WTC11 (cell line): ENCODE results near the gene PGLYRP3. TPM values are rescaled to one million over a fixed set of nuclear protein-coding genes. Genes with fewer than 3 reads are reported as not detected.

Source experiments
- ATAC-seq: fragments of 200-7000 bp; cut with Tn5 transposase; 2 replicates; pipeline ENCODE4 v1.10.0; 2021; ENCODE audit warnings: mild to moderate bottlenecking, moderate library complexity
- CTCF ChIA-PET: fragments of 300-600 bp; sonication (Branson Sonifier 250); formaldehyde crosslinking; loops from one replicate; lab custom pipeline; 2021; ENCODE audit warnings: antibody characterized with exemption; lab: Charles Lee
- POLR2A ChIA-PET: fragments of 350-600 bp; sonication (Branson Sonifier 250); formaldehyde crosslinking; loops from one replicate; lab custom pipeline; 2021; ENCODE audit warnings: antibody characterized with exemption; lab: Charles Lee
- DNase-seq: peaks from one replicate; pipeline ENCODE4 v3.0.0; 2021; ENCODE audit warnings: low spot score
- H3K27ac Mint-ChIP-seq: 2 replicates; pipeline ENCODE4 v1.8.0; 2021; ENCODE audit warnings: mixed read lengths
- H3K27me3 Mint-ChIP-seq: 2 replicates; pipeline ENCODE4 v1.8.0; 2021; ENCODE audit warnings: low read depth, mild to moderate bottlenecking, moderate library complexity, mixed read lengths
- H3K36me3 Mint-ChIP-seq: 2 replicates; pipeline ENCODE4 v1.8.0; 2021; ENCODE audit warnings: mixed read lengths
- H3K4me1 Mint-ChIP-seq: 2 replicates; pipeline ENCODE4 v1.8.0; 2022; ENCODE audit warnings: mixed read lengths
- H3K4me3 Mint-ChIP-seq: 2 replicates; pipeline ENCODE4 v1.8.0; 2021; ENCODE audit warnings: mild to moderate bottlenecking, moderate library complexity, mixed read lengths
- H3K9me3 Mint-ChIP-seq: 2 replicates; pipeline ENCODE4 v1.8.0; 2021; ENCODE audit warnings: mixed read lengths
- ARID4B ChIP-seq: sonication (generic); formaldehyde crosslinking; IDR thresholded peaks from 2 replicates; pipeline ENCODE4 v1.8.0; 2023; ENCODE audit warnings: missing genetic modification reagents, mild to moderate bottlenecking, borderline replicate concordance
- CREM ChIP-seq: sonication (generic); formaldehyde crosslinking; IDR thresholded peaks from 2 replicates; pipeline ENCODE4 v1.8.1; 2022; ENCODE audit warnings: mild to moderate bottlenecking, missing genetic modification reagents, moderate library complexity
- E2F1 ChIP-seq: sonication (generic); formaldehyde crosslinking; IDR thresholded peaks from 2 replicates; pipeline ENCODE4 v1.8.0; 2022; ENCODE audit warnings: mild to moderate bottlenecking, missing genetic modification reagents
- E2F5 ChIP-seq: sonication (generic); formaldehyde crosslinking; IDR thresholded peaks from 2 replicates; pipeline ENCODE4 v1.8.1; 2022; ENCODE audit warnings: mild to moderate bottlenecking, moderate library complexity, missing genetic modification reagents
- ESRRA ChIP-seq: sonication (generic); formaldehyde crosslinking; IDR thresholded peaks from 2 replicates; pipeline ENCODE4 v1.8.1; 2022; ENCODE audit warnings: mild to moderate bottlenecking, missing genetic modification reagents, borderline replicate concordance
- FOXJ3 ChIP-seq: sonication (generic); formaldehyde crosslinking; IDR thresholded peaks from 2 replicates; pipeline ENCODE4 v1.9.0; 2021; ENCODE audit warnings: missing genetic modification reagents, mild to moderate bottlenecking, borderline replicate concordance
- GTF2I ChIP-seq: fragments of 250-450 bp; sonication (Bioruptor Pico); conservative IDR thresholded peaks from 2 replicates; pipeline ENCODE4 v1.4.0; 2021; ENCODE audit warnings: mild to moderate bottlenecking
- IRF2 ChIP-seq: sonication (generic); formaldehyde crosslinking; IDR thresholded peaks from 2 replicates; pipeline ENCODE4 v1.8.0; 2022; ENCODE audit warnings: low read depth, missing genetic modification reagents, borderline replicate concordance
- NFATC4 ChIP-seq: fragments of 250-450 bp; sonication (Bioruptor Pico); IDR thresholded peaks from 2 replicates; pipeline ENCODE4 v1.9.0; 2021; ENCODE audit warnings: mild to moderate bottlenecking
- OVOL2 ChIP-seq: fragments of 250-450 bp; sonication (Bioruptor Pico); IDR thresholded peaks from 2 replicates; pipeline ENCODE4 v1.9.0; 2021; ENCODE audit warnings: mild to moderate bottlenecking, borderline replicate concordance
- PREB ChIP-seq: sonication (generic); formaldehyde crosslinking; IDR thresholded peaks from 2 replicates; pipeline ENCODE4 v1.8.1; 2022; ENCODE audit warnings: mild to moderate bottlenecking, missing genetic modification reagents, moderate library complexity, borderline replicate concordance
- RORB ChIP-seq: fragments of 250-450 bp; sonication (Bioruptor Pico); IDR thresholded peaks from 2 replicates; pipeline ENCODE4 v1.9.0; 2021; ENCODE audit warnings: mild to moderate bottlenecking
- TCF7 ChIP-seq: sonication (generic); formaldehyde crosslinking; IDR thresholded peaks from 2 replicates; pipeline ENCODE4 v1.8.0; 2022; ENCODE audit warnings: mild to moderate bottlenecking, low read depth, missing genetic modification reagents, moderate library complexity
- TEAD4 ChIP-seq: sonication (generic); formaldehyde crosslinking; IDR thresholded peaks from 2 replicates; pipeline ENCODE4 v1.8.0; 2022; ENCODE audit warnings: mild to moderate bottlenecking, missing genetic modification reagents
- USF2 ChIP-seq: sonication (generic); formaldehyde crosslinking; IDR thresholded peaks from 2 replicates; pipeline ENCODE4 v1.8.1; 2023; ENCODE audit warnings: mild to moderate bottlenecking, missing genetic modification reagents, moderate library complexity
- ZBTB21 ChIP-seq: sonication (generic); formaldehyde crosslinking; IDR thresholded peaks from 2 replicates; pipeline ENCODE4 v1.8.1; 2023; ENCODE audit warnings: mild to moderate bottlenecking, missing genetic modification reagents, borderline replicate concordance
- ZNF219 ChIP-seq: sonication (generic); formaldehyde crosslinking; IDR thresholded peaks from 2 replicates; pipeline ENCODE4 v1.8.0; 2023; ENCODE audit warnings: missing genetic modification reagents, mild to moderate bottlenecking, borderline replicate concordance
- ZNF263 ChIP-seq: sonication (generic); formaldehyde crosslinking; IDR thresholded peaks from 2 replicates; pipeline ENCODE4 v1.8.1; 2022; ENCODE audit warnings: low read depth, mild to moderate bottlenecking, moderate library complexity, missing genetic modification reagents
- ZNF512 ChIP-seq: sonication (generic); formaldehyde crosslinking; IDR thresholded peaks from 2 replicates; pipeline ENCODE4 v1.8.1; 2022; ENCODE audit warnings: missing genetic modification reagents, borderline replicate concordance
- ZSCAN18 ChIP-seq: fragments of 250-450 bp; sonication (Bioruptor Pico); IDR thresholded peaks from 2 replicates; pipeline ENCODE4 v2.1.2; 2022; ENCODE audit warnings: mild to moderate bottlenecking, moderate library complexity
- total RNA-seq: library from RNA; stranded (reverse); gene quantifications from 3 replicates; pipeline ENCODE4 v1.2.3, GENCODE V29; 2021

Gene PGLYRP3
- total RNA-seq, 1 experiment from 2014 or later = not detected

GRCh38 chr1:153253076-153253475 lies 59.7 kb downstream of the PGLYRP3 start (continued):
- TF ChIP-seq ZSCAN18 (CRISPR knock-in tag) = no peak
- no peak for TF ChIP-seq OVOL2 (CRISPR knock-in tag)
- no peak for TF ChIP-seq RORB
- TF ChIP-seq, all 79 proteins: peak for 0

GRCh38 chr1:153251988-153252387 lies 60.8 kb downstream of the PGLYRP3 start:
- Mint-ChIP-seq H3K4me3 (no peak overlapping the region), H3K9me3 (no peaks in the 10 kb centered on the region), H3K36me3 (no peaks in the 10 kb centered on the region), H3K27me3 (peaks cover 22% of the 10 kb centered on the region), H3K27ac (no peak overlapping the region), H3K4me1 (no peaks in the 10 kb centered on the region)
- POLR2A ChIA-PET = no interaction called here
- TF ChIP-seq ZNF263 (no peak), ZNF512 (no peak), ESRRA (no peak), CREM (CRISPR knock-in tag) (no peak), USF2 (no peak), ZBTB21 (no peak), ZSCAN18 (CRISPR knock-in tag) (no peak), TEAD4 (CRISPR knock-in tag) (no peak), E2F5 (CRISPR knock-in tag) (no peak), FOXJ3 (CRISPR knock-in tag) (no peak), ZNF219 (CRISPR knock-in tag) (no peak), IRF2 (CRISPR knock-in tag) (no peak), PREB (CRISPR knock-in tag) (no peak), GTF2I (CRISPR knock-in tag) (no peak)
- no peak for ATAC-seq
- no peak for DNase-seq
- CTCF ChIA-PET = interaction anchor here (0.6 to 1.5 kb wide), 6 partner anchors 18 to 1315 kb away, joined by 3 read pairs; partner anchors contain the start of gene S100A11

GRCh38 chr1:153251562-153251961 lies 61.2 kb downstream of the PGLYRP3 start:
- Mint-ChIP-seq H3K9me3 (no peaks in the 10 kb centered on the region), H3K4me1 (no peaks in the 10 kb centered on the region), H3K27ac (no peak overlapping the region), H3K4me3 (no peak overlapping the region), H3K36me3 (no peaks in the 10 kb centered on the region), H3K27me3 (peaks cover 24% of the 10 kb centered on the region)
- ATAC-seq = no peak
- ChIA-PET CTCF (interaction anchor here (0.6 to 1.5 kb wide), 6 partner anchors 18 to 1215 kb away, joined by 3 read pairs; partner anchors contain the start of gene S100A11), POLR2A (no interaction called here)
- DNase-seq = no peak
- TF ChIP-seq NFATC4 (CRISPR knock-in tag) = no peak
- no peak for TF ChIP-seq TCF7 (CRISPR knock-in tag)
- no peak for TF ChIP-seq ARID4B (CRISPR knock-in tag)
- TF ChIP-seq E2F1 (CRISPR knock-in tag) = no peak
- TF ChIP-seq USF2 = no peak
